ENCODE measurements around the gene ZC2HC1C.

The ZC2HC1C gene

GRCh38 chr14:75044752-75045151, 24.7 kb upstream of the ZC2HC1C start:
- H3K27me3 ChIP-seq (replicated peaks; ENCODE audit: control insufficient read depth, insufficient read depth, low read length): no peaks in the 10 kb centered on the region
- TF ChIP-seq CTCF (IDR thresholded peaks at IDR 0.05; ENCODE audit: insufficient read depth, low read length, poor library complexity, severe bottlenecking): no peak
- peaks cover 2% of the 10 kb centered on the region; the same call in 1 of the 2 replicates for H3K36me3 ChIP-seq (ENCODE audit: control insufficient read depth, insufficient read depth, low read length)
- H3K4me3 ChIP-seq (replicated peaks; ENCODE audit: low read depth, low read length): no peak overlapping the region
- DNase-seq (ENCODE audit: extremely low read depth, insufficient read length): no peak

GRCh38 chr14:75046275-75046674, 23.2 kb upstream of the ZC2HC1C start:
- Histone ChIP-seq H3K27me3 (replicated peaks; ENCODE audit: control insufficient read depth, insufficient read depth, low read length) (no peaks in the 10 kb centered on the region), H3K36me3 (ENCODE audit: control insufficient read depth, insufficient read depth, low read length) (peaks cover 2% of the 10 kb centered on the region; the same call in 1 of the 2 replicates), H3K4me3 (replicated peaks; ENCODE audit: low read depth, low read length) (no peak overlapping the region)
- DNase-seq (ENCODE audit: extremely low read depth, insufficient read length): no peak
- TF ChIP-seq CTCF (IDR thresholded peaks at IDR 0.05; ENCODE audit: insufficient read depth, low read length, poor library complexity, severe bottlenecking): no peak

- H3K4me3 ChIP-seq (replicated peaks; ENCODE audit: low read depth, low read length): no peak overlapping the region
- peaks cover 2% of the 10 kb centered on the region; the same call in 1 of the 2 replicates for H3K36me3 ChIP-seq (ENCODE audit: control insufficient read depth, insufficient read depth, low read length)
- no peak for DNase-seq (ENCODE audit: extremely low read depth, insufficient read length)
- no peak for TF ChIP-seq CTCF (IDR thresholded peaks at IDR 0.05; ENCODE audit: insufficient read depth, low read length, poor library complexity, severe bottlenecking)
- H3K27me3 ChIP-seq (replicated peaks; ENCODE audit: control insufficient read depth, insufficient read depth, low read length): no peaks in the 10 kb centered on the region
These were observed 22.5 kb upstream of the ZC2HC1C start for GRCh38 chr14:75046899-75047298.

- H3K27me3 ChIP-seq (replicated peaks; ENCODE audit: control insufficient read depth, insufficient read depth, low read length): no peaks in the 10 kb centered on the region
- no peak overlapping the region for H3K4me3 ChIP-seq (replicated peaks; ENCODE audit: low read depth, low read length)
- no peak for DNase-seq (ENCODE audit: extremely low read depth, insufficient read length)
- H3K36me3 ChIP-seq (ENCODE audit: control insufficient read depth, insufficient read depth, low read length): no peaks in the 10 kb centered on the region
- TF ChIP-seq CTCF (IDR thresholded peaks at IDR 0.05; ENCODE audit: insufficient read depth, low read length, poor library complexity, severe bottlenecking): no peak
These were observed 21.9 kb upstream of the ZC2HC1C start for GRCh38 chr14:75047506-75047905.

- Histone ChIP-seq H3K27me3 (replicated peaks; ENCODE audit: control insufficient read depth, insufficient read depth, low read length) (no peaks in the 10 kb centered on the region), H3K4me3 (replicated peaks; ENCODE audit: low read depth, low read length) (no peak overlapping the region), H3K36me3 (ENCODE audit: control insufficient read depth, insufficient read depth, low read length) (no peaks in the 10 kb centered on the region)
- TF ChIP-seq CTCF (IDR thresholded peaks at IDR 0.05; ENCODE audit: insufficient read depth, low read length, poor library complexity, severe bottlenecking): no peak
- DNase-seq (ENCODE audit: extremely low read depth, insufficient read length): no peak
These were observed 21.3 kb upstream of the ZC2HC1C start for GRCh38 chr14:75048101-75048500.

GRCh38 chr14:75049136-75049535, 20.3 kb upstream of the ZC2HC1C start:
- Histone ChIP-seq H3K36me3 (ENCODE audit: control insufficient read depth, insufficient read depth, low read length) (no peaks in the 10 kb centered on the region), H3K27me3 (replicated peaks; ENCODE audit: control insufficient read depth, insufficient read depth, low read length) (no peaks in the 10 kb centered on the region), H3K4me3 (replicated peaks; ENCODE audit: low read depth, low read length) (no peak overlapping the region)
- TF ChIP-seq CTCF (IDR thresholded peaks at IDR 0.05; ENCODE audit: insufficient read depth, low read length, poor library complexity, severe bottlenecking): no peak
- no peak for DNase-seq (ENCODE audit: extremely low read depth, insufficient read length)

All from GM06990 (cell line).